GM04504 (cell line): ENCODE measurements around the gene DCDC1.

Source experiments
- DNase-seq: peaks from one replicate; pipeline ENCODE4 v3.0.0-alpha.2; 2012; ENCODE audit warnings: low read depth

DCDC1 gene

DNA sequence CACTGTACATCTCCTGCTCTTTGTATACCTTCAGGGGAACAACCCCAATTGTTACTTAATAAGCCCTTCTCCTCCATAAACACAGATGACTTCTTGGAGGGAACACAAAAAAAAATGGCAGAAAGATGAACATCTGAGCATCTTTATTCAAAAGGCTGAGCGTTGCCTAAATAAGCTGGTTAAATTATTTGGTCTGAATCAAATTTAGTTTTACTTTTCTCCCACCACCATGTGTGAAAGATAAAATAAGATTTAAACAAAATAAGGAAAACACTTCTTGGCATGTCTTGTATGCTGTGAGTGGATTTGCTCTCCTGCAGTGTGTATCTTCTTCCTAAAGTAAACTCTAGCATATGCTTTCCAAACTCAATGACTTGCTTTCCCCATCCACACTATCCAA is 137.9 kb downstream of the DCDC1 start:
- DNase-seq: no peak

DNA sequence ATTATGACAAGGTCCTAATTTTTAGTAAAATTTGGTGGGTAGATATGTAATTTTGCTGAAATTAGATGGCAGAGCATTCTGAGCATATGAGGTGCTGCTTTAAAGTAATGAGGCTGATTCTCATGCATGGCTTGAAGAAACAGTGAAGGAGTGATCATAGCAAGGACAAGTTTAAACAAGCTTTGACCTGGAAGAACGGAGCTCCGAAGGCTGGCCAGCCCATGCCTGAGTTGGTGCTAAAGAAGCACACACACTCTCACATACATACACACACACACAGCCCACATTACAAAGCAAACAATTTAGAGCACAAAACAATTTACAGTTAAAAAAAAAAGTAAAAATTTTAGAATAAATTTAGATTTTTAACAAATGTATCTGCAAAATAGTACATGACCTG is 150.7 kb downstream of the DCDC1 start:
- DNase-seq: no peak

GRCh38 chr11:31214372-31214771 is 155.2 kb downstream of the DCDC1 start:
- no peak for DNase-seq

GRCh38 chr11:31199378-31199777 is 170.2 kb downstream of the DCDC1 start:
- DNase-seq: no peak

GRCh38 chr11:31173926-31174680 is 195.4 kb downstream of the DCDC1 start:
- no peak for DNase-seq

- no peak for DNase-seq
Measured at GRCh38 chr11:31160504-31161422, 208.8 kb downstream of the DCDC1 start.

GRCh38 chr11:31150841-31151240 is 218.7 kb downstream of the DCDC1 start:
- no peak for DNase-seq

- DNase-seq: no peak
Measured at GRCh38 chr11:31150011-31150410, 219.5 kb downstream of the DCDC1 start.

- DNase-seq: no peak
Measured at GRCh38 chr11:31141789-31142188, 227.8 kb downstream of the DCDC1 start.

DNA sequence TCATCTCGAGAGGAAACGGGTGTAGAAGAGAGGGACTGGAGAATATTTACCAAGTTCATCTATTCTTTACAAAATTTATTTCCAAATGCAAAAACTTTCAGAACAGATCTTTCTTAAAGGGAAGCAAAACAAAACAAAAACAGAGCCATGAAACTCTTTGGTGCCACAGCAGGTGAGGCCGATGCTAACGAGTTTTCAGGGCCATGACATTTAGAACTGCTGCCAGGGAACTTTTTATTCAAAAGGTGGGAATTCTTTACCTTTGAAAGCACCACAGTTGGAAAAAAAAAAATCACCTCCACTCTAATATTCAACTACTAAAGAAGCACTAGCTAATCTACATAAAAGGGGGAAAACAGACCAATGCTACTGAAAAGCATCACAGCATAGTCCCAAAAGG is 230.1 kb downstream of the DCDC1 start:
- no peak for DNase-seq

GRCh38 chr11:31132531-31133421 is 236.8 kb downstream of the DCDC1 start:
- no peak for DNase-seq

DNA sequence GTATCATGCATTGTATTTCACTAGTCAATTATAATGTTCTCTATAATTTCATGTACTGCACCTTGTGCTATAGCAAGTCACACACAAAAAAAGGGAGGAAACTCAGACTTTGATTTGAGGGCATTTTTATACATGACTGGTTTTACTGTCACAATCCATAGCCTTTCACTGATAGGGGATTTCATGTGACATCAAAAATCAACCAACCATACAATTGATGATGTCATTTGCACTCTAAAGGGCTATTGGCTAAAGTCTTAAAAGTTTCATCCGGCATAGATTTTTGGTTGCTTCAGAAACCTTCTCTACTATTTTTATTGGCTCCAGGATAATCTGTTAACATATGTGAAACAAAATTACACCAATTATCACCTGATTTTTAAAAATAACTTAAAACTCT is 237.8 kb downstream of the DCDC1 start:
- no peak for DNase-seq

- no peak for DNase-seq
Measured at GRCh38 chr11:31127290-31127689, 242.2 kb downstream of the DCDC1 start.

DNA sequence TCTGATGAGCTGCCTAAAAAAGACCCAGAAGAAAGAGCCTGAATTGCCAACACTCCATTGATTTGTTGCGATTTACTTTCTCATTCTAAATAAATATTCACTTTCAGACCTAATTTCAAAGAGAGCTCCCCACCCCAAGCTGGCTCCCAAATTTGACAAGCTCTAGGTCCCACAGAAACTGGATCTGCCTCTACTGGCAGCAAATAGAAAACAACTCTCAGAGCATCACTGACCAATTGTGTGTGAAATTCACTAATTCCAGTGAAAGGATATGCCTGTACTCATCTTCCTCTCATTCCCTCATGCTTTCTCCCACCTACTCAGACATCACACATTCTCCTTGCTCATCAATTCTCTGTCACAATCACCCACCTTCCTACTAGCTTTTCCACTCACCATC is 249.1 kb downstream of the DCDC1 start:
- no peak for DNase-seq

DNA sequence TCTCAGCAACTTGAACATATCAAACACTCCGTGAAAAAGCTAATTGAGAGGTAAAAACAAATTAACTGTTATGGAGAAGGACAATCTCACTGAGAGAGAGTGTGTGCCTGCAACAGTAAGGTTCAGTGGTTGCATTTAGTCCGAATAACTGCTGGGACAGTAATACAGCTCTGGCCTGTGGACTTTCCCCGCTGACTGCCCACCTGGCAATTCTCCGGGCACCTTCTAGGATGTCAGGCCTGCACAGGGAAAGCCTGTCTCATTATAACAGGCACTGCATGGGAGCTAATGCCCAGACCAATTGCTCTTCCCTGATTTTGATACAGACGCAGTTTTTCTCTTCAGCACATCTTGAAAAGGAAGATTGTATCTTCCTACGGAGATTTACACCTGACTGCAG is 251.0 kb downstream of the DCDC1 start:
- DNase-seq: no peak

GRCh38 chr11:31117038-31117437 is 252.5 kb downstream of the DCDC1 start:
- DNase-seq: no peak

GRCh38 chr11:31114442-31114841 is 255.1 kb downstream of the DCDC1 start:
- no peak for DNase-seq

DNA sequence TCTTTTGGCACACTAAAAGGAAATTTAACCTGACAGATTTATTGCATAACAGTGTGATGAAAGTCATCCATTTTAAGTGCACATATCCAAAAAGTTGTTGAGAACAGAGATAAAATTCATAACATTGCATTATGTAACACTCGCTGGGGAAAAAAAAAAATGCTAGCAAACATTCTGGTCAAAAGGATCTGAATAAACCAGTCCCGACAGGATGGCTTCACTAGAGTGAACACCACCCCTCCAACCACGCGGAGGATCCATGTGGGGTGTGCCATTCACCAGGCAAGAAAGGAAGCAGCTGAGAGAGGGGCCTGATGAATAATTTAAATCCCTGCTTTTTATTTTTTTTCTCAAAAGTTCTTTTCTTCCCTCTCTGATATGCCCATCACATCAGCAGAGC is 258.7 kb downstream of the DCDC1 start:
- no peak for DNase-seq

- no peak for DNase-seq
Measured at GRCh38 chr11:31109446-31109845, 260.1 kb downstream of the DCDC1 start.

GRCh38 chr11:31107649-31108048 is 261.9 kb downstream of the DCDC1 start:
- no peak for DNase-seq

- peak; percentile 19 for DNase-seq
Measured at GRCh38 chr11:31106968-31107576, 262.5 kb downstream of the DCDC1 start.

DNA sequence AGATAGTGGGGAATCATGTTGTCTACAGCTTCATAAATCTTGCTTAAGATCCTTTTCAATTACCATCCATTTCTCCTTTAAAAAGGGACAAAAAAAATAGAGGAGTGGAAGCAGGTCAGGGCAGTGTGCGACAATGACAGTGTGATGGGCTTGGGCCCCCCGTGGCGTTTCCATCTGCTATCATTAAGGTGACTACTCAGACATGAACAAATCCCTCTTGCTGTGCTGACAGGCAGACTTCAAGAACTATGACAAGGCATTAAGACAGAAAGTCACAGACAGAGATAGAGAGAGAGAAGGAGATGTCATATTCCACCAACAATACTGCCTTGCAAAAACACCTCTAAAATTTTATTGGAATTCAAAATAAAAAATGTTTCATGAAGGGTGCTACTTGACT is 263.2 kb downstream of the DCDC1 start:
- DNase-seq: no peak
